Suprapubic skin (tissue), 3 donors: ENCODE data around the gene RFX3.
"Not testable (repeated sequence)": the region's sequence is repeated elsewhere in the genome, so short reads cannot be mapped to it uniquely, and the experiment has no call there.

ENCODE experiments used
- CTCF ChIP-seq, 2 donors: fragments of 200-600 bp in 1 of 2; fragments of 450-650 bp in 1 of 2; sonication (generic) in 1 of 2; IDR thresholded peaks; one replicate each; pipeline ENCODE4 v1.5.1; 2016 to 2019; ENCODE audit warnings: antibody characterized with exemption in 2 of 2, mild to moderate bottlenecking in 1 of 2, moderate library complexity in 1 of 2
- POLR2AphosphoS5 ChIP-seq, 3 donors: sonication (generic); formaldehyde crosslinking; IDR thresholded peaks; one replicate each; pipeline ENCODE4 v1.6.1; 2017; ENCODE audit warnings: antibody characterized with exemption in 3 of 3

DNA sequence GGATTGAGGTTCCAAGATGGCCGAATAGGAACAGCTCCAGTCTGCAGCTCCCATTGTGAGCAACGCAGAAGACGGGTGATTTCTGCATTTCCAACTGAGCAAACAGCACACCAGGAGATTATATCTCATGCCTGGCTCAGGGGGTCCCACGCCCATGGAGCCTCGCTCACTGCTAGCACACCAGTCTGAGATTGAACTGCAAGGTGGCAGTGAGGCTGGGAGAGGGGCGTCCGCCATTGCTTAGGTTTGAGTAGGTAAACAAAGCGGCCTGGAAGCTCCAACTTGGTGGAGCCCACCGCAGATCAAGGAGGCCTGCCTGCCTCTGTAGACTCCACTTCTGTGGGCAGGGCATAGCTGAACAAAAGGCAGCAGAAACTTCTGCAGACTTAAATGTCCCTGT, 213.2 kb downstream of the RFX3 start:
- not testable (repeated sequence) for TF ChIP-seq CTCF, POLR2AphosphoS5 (IDR thresholded peaks at IDR 0.05)
